HepG2 (cell line): Measurements from ENCODE around the gene CCDC74B. TPM values are rescaled to one million over a fixed set of nuclear protein-coding genes. Genes with fewer than 3 reads are reported as not detected.
"Not testable (repeated sequence)": the region's sequence is repeated elsewhere in the genome, so short reads cannot be mapped to it uniquely, and the experiment has no call there.

Source experiments
- ATAC-seq: fragments of 200-7000 bp; cut with Tn5 transposase; 3 replicates; pipeline ENCODE4 v1.9.1; 2020; ENCODE audit warnings: mild to moderate bottlenecking, moderate library complexity
- BruUV-seq: library from RNA; stranded (reverse); fragments of 400-500 nt; replicated peaks from 2 replicates; lab custom pipeline; 2021; lab: Mats Ljungman, UMichigan
- CTCF ChIA-PET: fragments of 300-600 bp; formaldehyde crosslinking; extraction: SDS; loops from one replicate; lab custom pipeline; 2021; ENCODE audit warnings: low total read pairs, inconsistent platforms, low intra/inter-chr PET ratio; lab: Yijun Ruan, JAX
- POLR2A ChIA-PET: fragments of 350-600 bp; sonication (Branson Sonifier 250); formaldehyde crosslinking; loops from one replicate; lab custom pipeline; 2020; ENCODE audit warnings: antibody characterized with exemption, inconsistent platforms; lab: Yijun Ruan, JAX
- DNase-seq: peaks from one replicate; pipeline ENCODE4 v3.0.0-alpha.2; 2015; ENCODE audit warnings: low spot score
- FAIRE-seq: peaks from 3 replicates; lab custom pipeline; 2011; peaks lifted over from hg19 to GRCh38; lab: Jason Lieb, UNC
- H2AFZ ChIP-seq: one replicate; pipeline ENCODE4 v1.6.1; 2011; ENCODE audit warnings: low read length, inconsistent platforms
- H3K27ac ChIP-seq: fragments of 300-600 bp; 3 replicates; pipeline ENCODE4 v1.8.0; 2011; ENCODE audit warnings: mixed run types, mild to moderate bottlenecking, mixed read lengths, low read length, inconsistent platforms; ENCODE audit not compliant: insufficient read depth; ENCODE audit errors: extremely low read length
- H3K27me3 ChIP-seq, 2 experiments: fragments of 200-600 bp in 1 of 2; 2 replicates in 1 of 2; 3 replicates in 1 of 2; pipeline versions ENCODE4 v1.6.0 to v1.8.0; 2011; ENCODE audit warnings: low read length in 2 of 2, mild to moderate bottlenecking in 2 of 2, moderate library complexity in 2 of 2, inconsistent platforms in 1 of 2; ENCODE audit not compliant: insufficient read depth in 2 of 2, control insufficient read depth in 1 of 2
- H3K36me3 ChIP-seq, 2 experiments: fragments of 200-600 bp in 1 of 2; replicated peaks in 1 of 2; 2 replicates in 1 of 2; 3 replicates in 1 of 2; pipeline versions ENCODE4 v1.5.1 to v1.8.0; 2011; ENCODE audit warnings: low read length in 2 of 2, inconsistent platforms in 1 of 2; ENCODE audit not compliant: insufficient read depth in 2 of 2, control insufficient read depth in 1 of 2
- H3K4me1 ChIP-seq: 2 replicates; pipeline ENCODE4 v1.5.1; 2012; ENCODE audit warnings: low read length, inconsistent platforms; ENCODE audit not compliant: insufficient read depth
- H3K4me2 ChIP-seq: 2 replicates; pipeline ENCODE4 v1.6.0; 2011; ENCODE audit warnings: low read depth, low read length, inconsistent platforms
- H3K4me3 ChIP-seq, 3 experiments: fragments of 200-600 bp in 1 of 3; sonication (generic), shearing (Covaris generic) in 1 of 3; replicated peaks in 1 of 3; 2 replicates each; pipeline ENCODE4 v1.5.1; 2011 to 2016; ENCODE audit warnings: low read length in 3 of 3, inconsistent platforms in 2 of 3, low read depth in 2 of 3, mild to moderate bottlenecking in 2 of 3, control low read depth in 1 of 3, mixed read lengths in 1 of 3; ENCODE audit not compliant: insufficient read depth in 1 of 3
- H3K79me2 ChIP-seq: one replicate; pipeline ENCODE4 v1.6.1; 2011; ENCODE audit warnings: low read length, inconsistent platforms; ENCODE audit not compliant: insufficient read depth
- H3K9ac ChIP-seq: 2 replicates; pipeline ENCODE4 v1.6.0; 2011; ENCODE audit warnings: mild to moderate bottlenecking, low read depth, low read length, inconsistent platforms; ENCODE audit not compliant: insufficient read depth
- H3K9me3 ChIP-seq: 2 replicates; pipeline ENCODE4 v1.5.1; 2012; ENCODE audit warnings: mild to moderate bottlenecking, low read length
- H4K20me1 ChIP-seq: 2 replicates; pipeline ENCODE4 v1.6.0; 2011; ENCODE audit warnings: inconsistent platforms, mild to moderate bottlenecking, low read length, moderate library complexity; ENCODE audit not compliant: insufficient read depth
- AGO1 ChIP-seq: fragments of 200-400 bp; formaldehyde crosslinking; IDR thresholded peaks from 2 replicates; pipeline ENCODE4 v1.6.1; 2017; ENCODE audit warnings: mild to moderate bottlenecking, low read depth, low read length, moderate library complexity; ENCODE audit not compliant: poor library complexity, severe bottlenecking
- AGO2 ChIP-seq: fragments of 200-400 bp; formaldehyde crosslinking; optimal IDR thresholded peaks from 2 replicates; pipeline ENCODE3; 2017; ENCODE audit warnings: mild to moderate bottlenecking, low read depth, low read length, moderate library complexity
- KLF16 ChIP-seq, 2 experiments: sonication (generic) in 1 of 2; formaldehyde crosslinking in 1 of 2; IDR thresholded peaks; 2 replicates each; pipeline versions ENCODE4 v1.6.1 to v1.8.0; 2016 to 2023; ENCODE audit warnings: missing genetic modification reagents in 2 of 2, missing compliant biosample characterization in 1 of 2
- MAFF ChIP-seq: IDR thresholded peaks from 2 replicates; pipeline ENCODE4 v1.6.1; 2011; ENCODE audit warnings: low read depth, low read length, improper control_type of control experiment
- MAFK ChIP-seq, 2 experiments: IDR thresholded peaks in 1 of 2; conservative IDR thresholded peaks in 1 of 2; 2 replicates each; pipeline ENCODE4 v1.6.1; 2011; ENCODE audit warnings: improper control_type of control experiment in 2 of 2, low read length in 2 of 2
- POLR2G ChIP-seq: fragments of 200-400 bp; formaldehyde crosslinking; IDR thresholded peaks from 2 replicates; pipeline ENCODE4 v1.6.1; 2018; ENCODE audit warnings: mild to moderate bottlenecking, low read depth, low read length, moderate library complexity
- SRY ChIP-seq: sonication (generic); formaldehyde crosslinking; IDR thresholded peaks from 2 replicates; pipeline ENCODE4 v1.8.0; 2022; ENCODE audit warnings: mild to moderate bottlenecking, missing genetic modification reagents
- ZBTB33 ChIP-seq: sonication (generic); formaldehyde crosslinking; IDR thresholded peaks from 2 replicates; pipeline ENCODE4 v1.4.0; 2020; ENCODE audit warnings: missing genetic modification reagents
- WGBS: methylation state at CpG from one replicate; pipeline ENCODE4 v1.1.6; 2017; ENCODE audit warnings: low lambda C conversion rate; 5-methylcytosine and 5-hydroxymethylcytosine counted together
- in situ Hi-C: cut with HindIII; loops from 2 replicates; pipeline ENCODE4 v1.10.0; 2017; ENCODE audit warnings: low pct_unique_long_range_greater_than_20kb; ENCODE audit not compliant: extremely low pct_ligation_motif_present
- intact Hi-C: fragments of 100-400 bp; cut with micrococcal nuclease; formaldehyde crosslinking; loops from one replicate; pipeline ENCODE4 v1.10.0; 2022; ENCODE audit not compliant: unreplicated experiment
- polyA plus RNA-seq, 8 experiments: library from polyadenylated mRNA; depleted of rRNA in 3 of 8; stranded (reverse) in 7 of 8; unstranded in 1 of 8; fragments of >200 nt; fragmentation: Illumina TruSeq in 4 of 8; extraction: Trizol in 4 of 8; gene quantifications; 2 replicates each; pipeline versions ENCODE4 v1.2.1 to v1.2.3, GENCODE V29; 2011 to 2016; ENCODE audit warnings: low read depth in 4 of 8, missing spikeins in 1 of 8, mixed read lengths in 1 of 8; ENCODE audit not compliant: insufficient read depth in 1 of 8
- total RNA-seq, 5 experiments: library from RNA; depleted of rRNA; stranded (reverse); fragments of >200 nt; fragmentation: Illumina TruSeq; extraction: Trizol; gene quantifications; 2 replicates each; pipeline ENCODE4 v1.2.3, GENCODE V29; 2016; ENCODE audit warnings: low read depth in 1 of 5

The CCDC74B gene
- total and polyA plus RNA-seq, 2 of the 13 experiments (the other 11 are each of a cell fraction or from before 2014, with no cell fraction given): 0.07 to 0.11 TPM

- H4K20me1 ChIP-seq, H3K27ac ChIP-seq, intact Hi-C loops, ATAC-seq, H3K79me2 ChIP-seq, H2AFZ ChIP-seq, H3K4me2 ChIP-seq, DNase-seq, CTCF ChIA-PET, H3K27me3 ChIP-seq, POLR2A ChIA-PET, H3K9ac ChIP-seq, H3K4me3 ChIP-seq, FAIRE-seq, H3K9me3 ChIP-seq, BruUV-seq, H3K36me3 ChIP-seq: not testable (repeated sequence)
- in situ Hi-C loops: loop anchor here (25.0 kb wide), 1 partner anchor 1296 kb away; the partner anchor contains the start of genes MZT2A and TUBA3D
- WGBS: 99% methylated on average over 6 of the region's 6 CpGs
- H3K4me1 ChIP-seq: peaks cover 13% of the 10 kb centered on the region
- TF ChIP-seq MAFF: peak; percentile 78
- TF ChIP-seq MAFK (conservative IDR thresholded peaks at IDR 0.05 in 1 of 2, IDR thresholded peaks at IDR 0.05 in 1 of 2; ENCODE audit: low read length in 2 of 2): peak; percentile 72 to 85
Measured at GRCh38 chr2:130191319-130191718, 46.4 kb upstream of the CCDC74B start.

GRCh38 chr2:130190237-130190636, 45.3 kb upstream of the CCDC74B start:
- no TSS peak for BruUV-seq
- in situ Hi-C loops (loop anchor here (25.0 kb wide), 1 partner anchor 1297 kb away; the partner anchor contains the start of genes MZT2A and TUBA3D), intact Hi-C loops (no loop called here)
- ATAC-seq (peak; percentile 3; the same call in 1 of the 3 replicates), DNase-seq (no peak), FAIRE-seq (no peak)
- peak; percentile 79 for TF ChIP-seq AGO2
- no peak for TF ChIP-seq KLF16 (CRISPR knock-in tag; IDR thresholded peaks at IDR 0.05)
- peak; percentile 38; the same call in 1 of the 2 replicates for TF ChIP-seq POLR2G
- no peak for TF ChIP-seq SRY (CRISPR knock-in tag)
- peak; percentile 38 for TF ChIP-seq AGO1
- 0 out of 2 replicates have a peak, but pooled peaks have one; percentile 15 for TF ChIP-seq ZBTB33 (CRISPR knock-in tag)
- Histone ChIP-seq H3K36me3 (peaks cover 0 to 3% of the 10 kb centered on the region in 2 experiments; a peak in 1 of 5 replicates), H3K4me3 (no peak overlapping the region), H3K4me2 (no peak overlapping the region), H2AFZ (no peak overlapping the region), H3K27ac (no peak overlapping the region), H3K9ac (no peak overlapping the region), H3K79me2 (no peaks in the 10 kb centered on the region), H3K27me3 (no peaks in the 10 kb centered on the region), H3K9me3 (no peaks in the 10 kb centered on the region), H3K4me1 (peaks cover 13% of the 10 kb centered on the region), H4K20me1 (no peaks in the 10 kb centered on the region)
- CTCF ChIA-PET: no interaction called here
- POLR2A ChIA-PET: no interaction called here
- WGBS: 78% methylated on average over 5 of the region's 15 CpGs
